SHP77 (cell line): ENCODE results near the gene CD8B2.
"Not testable (repeated sequence)": the region's sequence is repeated elsewhere in the genome, so short reads cannot be mapped to it uniquely, and the experiment has no call there.

ENCODE experiments used
- DNase-seq, 2 experiments: peaks; one replicate each; lab custom pipeline; 2025; lab: John Stamatoyannopoulos, UW

The CD8B2 gene

GRCh38 chr2:106551417-106552130 is 64.4 kb downstream of the CD8B2 start:
- DNase-seq = no peak

DNA sequence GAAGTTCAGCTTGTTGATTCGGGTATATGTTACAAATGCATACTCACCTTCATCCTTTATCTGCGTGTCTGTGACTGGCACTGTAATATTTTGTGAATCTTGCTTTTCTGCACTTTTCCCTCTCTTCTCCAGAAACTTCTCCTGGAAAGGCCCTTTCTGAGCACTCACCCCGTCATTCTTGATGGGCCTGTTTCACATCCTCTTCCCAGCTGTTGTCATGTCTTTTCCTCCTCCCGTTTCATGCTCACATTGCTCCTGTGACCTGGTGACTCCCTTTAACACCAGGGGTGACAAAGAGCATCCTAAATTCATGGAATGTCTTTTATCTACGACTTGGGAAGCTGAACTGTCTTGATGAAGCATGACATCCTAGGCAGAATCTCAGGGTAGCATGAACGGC is 65.8 kb downstream of the CD8B2 start:
- no peak for DNase-seq

DNA sequence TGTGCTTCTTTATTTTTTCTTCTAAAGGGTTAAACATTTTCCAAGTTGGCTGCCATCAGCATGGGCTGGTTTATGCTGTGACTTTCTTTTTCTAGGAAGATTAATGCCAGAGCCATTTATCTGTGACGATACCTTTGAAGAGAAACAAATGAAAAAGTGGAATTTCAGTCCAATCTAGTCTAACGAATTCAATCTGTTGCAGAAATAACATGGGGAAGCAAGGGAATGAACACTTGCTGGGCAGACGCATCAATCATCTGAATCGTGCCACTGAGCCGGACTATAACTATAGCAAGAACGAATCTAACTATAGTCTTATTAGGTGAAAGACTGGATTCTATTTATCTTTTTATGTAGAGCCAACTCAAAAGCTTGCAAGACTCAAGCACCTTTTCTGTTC is 66.2 kb downstream of the CD8B2 start:
- DNase-seq = no peak

- no peak for DNase-seq
Measured at GRCh38 chr2:106554411-106554810, 67.2 kb downstream of the CD8B2 start.

DNA sequence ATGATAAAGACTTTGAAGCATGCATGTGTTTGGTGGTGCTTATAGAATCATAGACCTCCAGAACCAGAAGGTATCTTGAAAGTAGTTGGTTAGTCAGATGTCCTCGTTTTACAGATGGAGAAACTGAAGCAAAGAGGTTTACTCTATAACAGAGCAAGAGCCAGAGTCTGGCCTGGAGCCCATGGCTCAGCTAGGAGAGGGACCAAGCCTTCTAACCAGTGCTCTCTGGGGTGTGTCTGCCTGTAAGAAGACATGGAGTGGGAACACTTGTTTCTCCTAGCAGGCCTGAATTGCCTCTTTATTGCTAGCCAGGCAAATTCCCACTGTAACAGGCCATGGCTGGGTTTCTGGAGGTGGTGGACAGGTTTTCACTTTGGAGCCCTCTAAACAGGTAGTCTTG is 67.9 kb downstream of the CD8B2 start:
- no peak for DNase-seq

DNA sequence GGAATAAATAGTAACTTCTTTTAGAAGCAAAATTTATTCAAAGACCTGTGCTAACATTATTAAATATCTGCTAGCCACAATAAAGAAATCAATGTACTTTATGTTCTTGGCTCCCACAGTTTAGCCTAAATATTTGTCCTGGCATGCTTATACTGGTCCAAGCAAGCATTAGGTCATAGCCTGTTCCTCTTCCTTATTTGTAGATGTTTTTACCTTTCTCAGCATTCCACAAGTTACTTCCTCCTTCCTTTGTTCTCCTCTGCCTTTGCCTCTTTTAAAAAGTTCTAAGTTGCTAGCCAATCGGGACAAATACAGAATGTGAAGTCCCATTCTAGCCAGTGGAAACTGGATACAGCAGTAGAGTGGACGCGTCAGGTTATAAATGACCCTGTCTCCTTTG is 72.6 kb downstream of the CD8B2 start:
- DNase-seq = not testable (repeated sequence)

- DNase-seq = no peak
Measured at GRCh38 chr2:106560773-106561172, 73.6 kb downstream of the CD8B2 start.

DNA sequence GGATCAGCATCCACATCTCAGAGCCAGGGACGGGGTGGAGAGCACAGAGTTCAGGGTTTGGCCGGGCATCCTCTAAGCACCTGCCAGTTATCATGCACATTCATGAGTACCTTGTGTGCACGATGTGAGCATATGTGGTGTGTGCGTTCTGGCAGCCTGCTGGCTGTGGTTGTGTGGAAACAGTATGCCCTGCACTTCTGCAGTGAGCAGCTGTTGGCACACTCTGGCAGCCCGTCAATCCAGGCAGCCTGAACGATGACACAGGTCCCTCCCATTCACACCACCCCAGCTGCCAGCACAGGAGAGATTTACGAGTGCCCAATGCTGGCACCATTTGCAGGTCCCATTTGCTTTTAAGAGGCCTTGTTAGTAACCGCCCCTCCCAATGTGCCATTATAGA is 74.2 kb downstream of the CD8B2 start:
- peak in 1 of 2 experiments; percentile 42 for DNase-seq

DNA sequence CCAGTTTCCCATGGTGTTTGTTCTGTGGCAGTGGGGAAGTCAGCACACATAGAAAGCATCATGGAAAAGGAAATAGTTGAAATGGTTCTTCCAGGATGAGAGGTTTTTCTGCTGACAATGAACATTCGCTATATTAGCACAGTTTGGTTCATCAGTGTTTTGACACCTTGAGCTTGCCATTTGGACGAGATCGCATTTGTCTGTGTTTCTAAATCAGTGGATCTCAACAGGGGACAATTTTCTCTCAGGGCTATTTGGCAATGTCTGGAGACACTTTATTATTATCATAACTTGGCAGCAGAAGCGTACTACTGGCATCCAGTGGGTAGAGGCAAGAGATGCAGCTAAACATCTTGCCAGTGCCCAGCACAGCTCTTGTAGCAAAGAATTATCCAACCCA is 74.6 kb downstream of the CD8B2 start:
- DNase-seq = no peak

DNA sequence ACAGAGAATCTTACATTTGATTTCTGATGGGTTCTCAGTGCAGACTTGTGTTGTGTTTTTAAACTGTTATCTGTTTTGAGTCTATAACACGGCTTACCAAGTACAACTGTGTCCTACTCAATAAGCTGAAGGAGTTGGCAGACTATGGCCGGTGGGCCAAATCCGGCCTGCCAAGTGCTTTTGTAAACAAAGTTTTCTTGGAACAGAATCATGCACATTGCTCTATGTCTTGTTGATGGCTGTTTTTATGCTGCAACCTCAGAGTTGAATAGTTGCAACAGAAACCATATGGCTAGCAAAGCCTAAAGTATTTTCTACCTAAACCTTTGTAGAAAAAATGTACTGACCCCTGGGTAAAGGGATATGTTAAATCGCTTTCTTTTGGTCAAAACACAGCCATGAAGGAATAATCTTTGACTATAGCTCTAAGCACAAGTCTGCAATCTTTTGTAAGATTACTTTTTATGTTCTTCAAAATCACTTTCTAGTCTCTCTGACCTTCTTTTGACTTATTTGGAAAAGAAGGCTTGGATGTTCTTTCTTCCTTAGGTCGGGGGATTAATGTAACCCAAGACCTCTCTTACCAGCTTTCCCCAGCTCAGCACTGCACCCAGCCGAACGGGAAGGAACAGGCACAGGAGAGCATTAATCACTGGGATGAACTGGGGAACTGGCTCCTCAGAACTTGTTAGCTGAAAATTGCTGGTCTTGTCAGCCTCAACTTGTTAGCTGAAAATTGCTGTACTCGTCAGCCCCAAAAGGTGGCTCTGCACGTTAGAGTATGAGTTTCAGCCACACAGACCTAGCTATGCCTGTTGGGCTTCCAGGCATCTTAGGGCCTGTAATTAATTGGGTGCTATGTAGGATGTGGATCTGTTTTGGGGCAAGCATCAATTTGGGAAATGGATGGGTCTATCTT is 75.4 kb downstream of the CD8B2 start:
- peak in 1 of 2 experiments; percentile 2 for DNase-seq

GRCh38 chr2:106563195-106563594 is 76.0 kb downstream of the CD8B2 start:
- DNase-seq = no peak

DNA sequence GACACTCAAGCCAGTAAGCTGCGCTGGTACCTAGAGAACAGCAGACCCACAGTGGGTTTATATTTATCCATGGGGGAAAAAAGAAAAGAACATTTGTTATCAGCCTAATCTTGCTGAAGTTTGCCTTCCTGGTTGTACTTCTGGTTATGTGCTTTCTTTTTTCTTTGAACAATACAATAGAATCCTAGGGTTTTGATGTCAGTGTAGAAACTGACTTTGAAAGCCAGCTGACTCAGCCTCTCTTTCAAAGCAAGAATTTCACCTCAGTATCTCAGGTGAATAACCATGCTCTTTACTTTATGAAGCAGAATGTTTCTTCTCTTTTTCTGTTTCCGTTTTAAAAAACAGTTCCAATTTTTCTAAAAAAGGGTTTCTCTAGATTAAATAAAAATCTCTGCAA is 78.4 kb downstream of the CD8B2 start:
- no peak for DNase-seq

DNA sequence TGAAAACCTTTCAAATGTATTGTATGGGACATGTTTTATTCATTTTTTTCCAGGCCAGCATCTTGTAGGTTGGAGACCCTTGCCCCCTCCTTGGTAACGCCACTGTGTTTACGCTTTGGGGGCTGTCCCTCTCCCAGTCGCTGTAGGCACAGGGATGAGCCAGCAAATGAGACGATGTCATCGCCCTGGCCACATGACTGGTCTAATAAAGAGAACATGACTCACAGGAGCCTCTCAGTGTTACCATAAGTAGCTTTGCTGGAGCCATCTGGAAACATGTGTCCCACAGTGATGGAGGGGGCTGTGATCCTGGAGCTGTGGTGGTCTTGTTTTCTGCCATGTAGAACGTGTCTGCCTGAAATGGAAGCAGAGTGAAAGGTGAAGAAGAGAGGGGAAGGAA is 78.9 kb downstream of the CD8B2 start:
- peak in 1 of 2 experiments; percentile 14 for DNase-seq

DNA sequence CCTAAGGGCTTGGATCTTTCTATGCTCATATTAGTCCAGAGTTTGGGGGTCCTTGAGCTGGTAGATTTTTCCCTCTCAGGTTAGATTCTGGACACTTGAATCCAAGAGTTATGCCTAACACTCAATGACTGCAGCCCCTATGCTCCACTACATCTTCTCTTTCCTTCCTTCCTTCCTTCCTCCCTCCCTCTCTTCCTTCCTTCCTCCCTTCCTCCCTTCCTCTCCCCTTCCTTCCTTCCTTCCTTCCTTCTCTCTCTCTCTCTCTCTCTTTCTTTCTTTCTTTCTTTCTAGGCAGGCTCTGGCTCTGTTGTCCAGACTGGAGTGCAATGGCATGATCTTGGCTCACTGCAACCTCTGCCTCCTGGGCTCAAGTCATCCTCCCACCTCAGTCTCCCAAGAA is 79.3 kb downstream of the CD8B2 start:
- DNase-seq = not testable (repeated sequence)

GRCh38 chr2:106570316-106570715 is 83.2 kb downstream of the CD8B2 start:
- DNase-seq = no peak
